ENCODE measurements around the gene SND1. TPM values are rescaled to one million over a fixed set of nuclear protein-coding genes. Genes with fewer than 3 reads are reported as not detected.
"Not testable (repeated sequence)": the region's sequence is repeated elsewhere in the genome, so short reads cannot be mapped to it uniquely, and the experiment has no call there.

SND1 gene
- total RNA-seq, 1 donor = 202 TPM

GRCh38 chr7:127897704-127898454, 245.9 kb downstream of the SND1 start:
- TF ChIP-seq, protein P1, sequence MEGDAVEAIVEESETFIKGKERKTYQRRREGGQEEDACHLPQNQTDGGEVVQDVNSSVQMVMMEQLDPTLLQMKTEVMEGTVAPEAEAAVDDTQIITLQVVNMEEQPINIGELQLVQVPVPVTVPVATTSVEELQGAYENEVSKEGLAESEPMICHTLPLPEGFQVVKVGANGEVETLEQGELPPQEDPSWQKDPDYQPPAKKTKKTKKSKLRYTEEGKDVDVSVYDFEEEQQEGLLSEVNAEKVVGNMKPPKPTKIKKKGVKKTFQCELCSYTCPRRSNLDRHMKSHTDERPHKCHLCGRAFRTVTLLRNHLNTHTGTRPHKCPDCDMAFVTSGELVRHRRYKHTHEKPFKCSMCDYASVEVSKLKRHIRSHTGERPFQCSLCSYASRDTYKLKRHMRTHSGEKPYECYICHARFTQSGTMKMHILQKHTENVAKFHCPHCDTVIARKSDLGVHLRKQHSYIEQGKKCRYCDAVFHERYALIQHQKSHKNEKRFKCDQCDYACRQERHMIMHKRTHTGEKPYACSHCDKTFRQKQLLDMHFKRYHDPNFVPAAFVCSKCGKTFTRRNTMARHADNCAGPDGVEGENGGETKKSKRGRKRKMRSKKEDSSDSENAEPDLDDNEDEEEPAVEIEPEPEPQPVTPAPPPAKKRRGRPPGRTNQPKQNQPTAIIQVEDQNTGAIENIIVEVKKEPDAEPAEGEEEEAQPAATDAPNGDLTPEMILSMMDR (IDR thresholded peaks at IDR 0.05; ENCODE audit: insufficient read depth, low read length) = no peak
- DNase-seq (ENCODE audit: low read depth) = no peak
- no peak overlapping the region for H3K4me3 ChIP-seq (ENCODE audit: low read depth, low read length)

GRCh38 chr7:127899411-127899810, 247.4 kb downstream of the SND1 start:
- no peak for DNase-seq (ENCODE audit: low read depth)
- H3K4me3 ChIP-seq (ENCODE audit: low read depth, low read length) = no peak overlapping the region

GRCh38 chr7:127900141-127900540, 248.1 kb downstream of the SND1 start:
- no peak overlapping the region for H3K4me3 ChIP-seq (ENCODE audit: low read depth, low read length)
- TF ChIP-seq, protein P1 (IDR thresholded peaks at IDR 0.05; ENCODE audit: insufficient read depth, low read length) = no peak
- no peak for DNase-seq (ENCODE audit: low read depth)

More at GRCh38 chr7:127899411-127899810, 247.4 kb downstream of the SND1 start:
- TF ChIP-seq, protein P1 (IDR thresholded peaks at IDR 0.05; ENCODE audit: insufficient read depth, low read length) = no peak

- no peak overlapping the region for H3K4me3 ChIP-seq (ENCODE audit: low read depth, low read length)
- TF ChIP-seq, protein P1 (IDR thresholded peaks at IDR 0.05; ENCODE audit: insufficient read depth, low read length) = no peak
- DNase-seq (ENCODE audit: low read depth) = no peak
Measured at GRCh38 chr7:127900732-127901685, 249.0 kb downstream of the SND1 start.

DNA sequence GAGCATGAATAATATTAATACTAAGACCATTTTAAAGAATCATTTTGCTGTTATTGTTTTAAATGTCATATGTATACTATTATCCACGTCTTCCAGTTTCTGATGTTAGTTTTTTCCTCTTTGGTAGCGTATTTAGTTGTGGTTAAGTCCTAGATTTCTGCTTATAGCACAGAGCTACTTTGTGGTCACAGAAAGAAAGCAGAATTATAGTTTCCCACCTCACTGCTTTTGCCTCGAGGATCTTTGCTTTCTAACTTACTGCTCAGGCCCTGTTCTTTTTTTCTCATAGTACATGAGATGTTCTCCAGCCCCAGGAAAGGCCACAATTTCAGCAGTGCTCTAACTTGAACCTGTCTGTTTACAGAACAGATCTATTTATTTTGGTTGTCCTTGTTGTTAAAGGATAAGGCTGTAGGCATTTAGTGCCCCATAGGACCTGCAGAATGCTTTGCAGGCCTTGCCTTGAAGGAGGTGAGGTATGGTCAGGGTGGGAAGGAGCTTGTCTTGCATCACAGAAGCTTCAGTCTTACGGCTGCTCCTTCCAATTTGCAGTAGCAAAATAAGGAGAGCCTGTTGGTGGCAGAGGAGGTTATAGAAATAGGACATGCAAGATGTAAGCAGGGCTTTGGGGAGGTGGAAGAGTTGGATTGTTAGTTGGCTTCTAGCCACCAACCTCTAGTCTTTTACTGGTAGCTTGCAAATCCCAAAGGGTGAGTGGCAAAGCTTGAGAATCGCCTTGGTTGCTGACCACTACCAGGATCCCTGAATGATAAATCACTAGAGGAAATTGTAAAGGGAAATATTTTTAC, 250.1 kb downstream of the SND1 start:
- no peak overlapping the region for H3K4me3 ChIP-seq (ENCODE audit: low read depth, low read length)
- TF ChIP-seq, protein P1 (IDR thresholded peaks at IDR 0.05; ENCODE audit: insufficient read depth, low read length) = no peak
- DNase-seq (ENCODE audit: low read depth) = no peak

DNA sequence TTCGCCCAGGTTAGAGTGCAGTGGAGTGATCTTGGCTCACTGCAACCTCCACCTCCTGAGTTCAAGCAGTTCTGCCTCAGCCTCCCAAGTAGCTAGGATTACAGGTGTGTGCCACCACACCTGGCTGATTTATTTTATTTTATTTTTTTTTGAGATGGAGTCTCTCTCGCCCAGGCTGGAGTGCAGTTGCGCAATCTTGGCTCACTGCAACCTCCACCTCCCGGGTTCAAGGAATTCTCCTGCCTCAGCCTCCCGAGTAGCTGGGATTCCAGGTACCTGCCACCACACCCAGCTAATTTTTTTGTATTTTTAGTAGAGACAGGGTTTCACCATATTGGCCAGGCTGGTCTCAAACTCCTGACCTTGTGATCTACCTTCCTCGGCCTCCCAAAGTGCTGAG, 250.8 kb downstream of the SND1 start:
- H3K4me3 ChIP-seq (ENCODE audit: low read depth, low read length); DNase-seq (ENCODE audit: low read depth): not testable (repeated sequence)
